HUES6 (cell line): ENCODE measurements around the gene ZNF470.

Experiments used
- H3K27ac ChIP-seq: 2 replicates; pipeline ENCODE4 v1.7.0; 2013; ENCODE audit warnings: low read depth, mild to moderate bottlenecking, low read length, inconsistent platforms
- H3K27me3 ChIP-seq: 2 replicates; pipeline ENCODE4 v1.6.1; 2013; ENCODE audit warnings: low read length; ENCODE audit not compliant: control insufficient read depth, insufficient read depth
- H3K36me3 ChIP-seq: 2 replicates; pipeline ENCODE4 v1.6.1; 2013; ENCODE audit warnings: low read length; ENCODE audit not compliant: control insufficient read depth, insufficient read depth
- H3K4me1 ChIP-seq: 2 replicates; pipeline ENCODE4 v1.6.1; 2013; ENCODE audit warnings: low read length; ENCODE audit not compliant: control insufficient read depth, insufficient read depth
- H3K4me3 ChIP-seq: 2 replicates; pipeline ENCODE4 v1.5.1; 2013; ENCODE audit warnings: low read depth, low read length
- H3K9ac ChIP-seq: one replicate; pipeline ENCODE4 v1.6.1; 2013; ENCODE audit warnings: mild to moderate bottlenecking, low read length
- H3K9me3 ChIP-seq: 2 replicates; pipeline ENCODE4 v1.6.1; 2013; ENCODE audit warnings: low read depth, low read length; ENCODE audit not compliant: control insufficient read depth, insufficient read depth

Gene ZNF470

GRCh38 chr19:56608274-56608964 lies 41.2 kb downstream of the ZNF470 start:
- no peak overlapping the region for H3K27ac ChIP-seq
- peaks cover 62% of the 10 kb centered on the region for H3K9me3 ChIP-seq
- no peaks in the 10 kb centered on the region for H3K4me1 ChIP-seq
- no peak overlapping the region for H3K4me3 ChIP-seq
- 0 out of 2 replicates have a peak, but pooled peaks cover 6% of the 10 kb centered on the region for H3K36me3 ChIP-seq
- H3K27me3 ChIP-seq = no peaks in the 10 kb centered on the region
- H3K9ac ChIP-seq = no peak overlapping the region

GRCh38 chr19:56611288-56611687 lies 44.0 kb downstream of the ZNF470 start:
- Histone ChIP-seq H3K36me3 (peaks cover 7% of the 10 kb centered on the region; the same call in 1 of the 2 replicates), H3K27ac (no peak overlapping the region), H3K27me3 (no peaks in the 10 kb centered on the region), H3K9me3 (peaks cover 60% of the 10 kb centered on the region), H3K9ac (no peak overlapping the region), H3K4me1 (no peaks in the 10 kb centered on the region), H3K4me3 (no peak overlapping the region)

- Histone ChIP-seq H3K9me3 (peaks cover 63% of the 10 kb centered on the region), H3K27ac (peak overlapping the region; percentile 29; the same call in 1 of the 2 replicates), H3K9ac (no peak overlapping the region), H3K27me3 (no peaks in the 10 kb centered on the region), H3K4me3 (no peak overlapping the region), H3K4me1 (no peaks in the 10 kb centered on the region), H3K36me3 (peaks cover 7% of the 10 kb centered on the region)
Measured at GRCh38 chr19:56612737-56613136, 45.5 kb downstream of the ZNF470 start.

- Histone ChIP-seq H3K4me1 (no peaks in the 10 kb centered on the region), H3K9me3 (peaks cover 64% of the 10 kb centered on the region), H3K4me3 (no peak overlapping the region), H3K9ac (no peak overlapping the region), H3K27ac (no peak overlapping the region), H3K27me3 (no peaks in the 10 kb centered on the region), H3K36me3 (peaks cover 7% of the 10 kb centered on the region)
Measured at GRCh38 chr19:56613639-56614038, 46.4 kb downstream of the ZNF470 start.

- peaks cover 24% of the 10 kb centered on the region for H3K36me3 ChIP-seq
- H3K27ac ChIP-seq = no peak overlapping the region
Measured at GRCh38 chr19:56617531-56617930, 50.3 kb downstream of the ZNF470 start.

GRCh38 chr19:56619121-56619520 lies 51.9 kb downstream of the ZNF470 start:
- H3K9me3 ChIP-seq = peaks cover 43% of the 10 kb centered on the region
- peaks cover 27% of the 10 kb centered on the region for H3K36me3 ChIP-seq
- no peak overlapping the region for H3K27ac ChIP-seq
- no peak overlapping the region for H3K4me3 ChIP-seq
- H3K27me3 ChIP-seq = no peaks in the 10 kb centered on the region
- no peaks in the 10 kb centered on the region for H3K4me1 ChIP-seq
- H3K9ac ChIP-seq = no peak overlapping the region

More at GRCh38 chr19:56617531-56617930, 50.3 kb downstream of the ZNF470 start:
- no peak overlapping the region for H3K9ac ChIP-seq
- H3K9me3 ChIP-seq = peaks cover 53% of the 10 kb centered on the region
- H3K4me3 ChIP-seq = no peak overlapping the region
- no peaks in the 10 kb centered on the region for H3K4me1 ChIP-seq
- no peaks in the 10 kb centered on the region for H3K27me3 ChIP-seq

- Histone ChIP-seq H3K36me3 (peaks cover 32% of the 10 kb centered on the region), H3K4me1 (no peaks in the 10 kb centered on the region), H3K4me3 (no peak overlapping the region), H3K9ac (no peak overlapping the region), H3K27me3 (no peaks in the 10 kb centered on the region), H3K9me3 (peaks cover 24% of the 10 kb centered on the region; the same call in 1 of the 2 replicates), H3K27ac (no peak overlapping the region)
Measured at GRCh38 chr19:56622374-56622773, 55.1 kb downstream of the ZNF470 start.

- Histone ChIP-seq H3K27ac (no peak overlapping the region), H3K9me3 (peaks cover 17% of the 10 kb centered on the region; the same call in 1 of the 2 replicates), H3K4me1 (no peaks in the 10 kb centered on the region), H3K36me3 (peaks cover 32% of the 10 kb centered on the region), H3K27me3 (no peaks in the 10 kb centered on the region), H3K9ac (no peak overlapping the region), H3K4me3 (no peak overlapping the region)
Measured at GRCh38 chr19:56623006-56623405, 55.7 kb downstream of the ZNF470 start.

GRCh38 chr19:56625708-56626107 lies 58.4 kb downstream of the ZNF470 start:
- H3K27ac ChIP-seq = no peak overlapping the region

GRCh38 chr19:56633021-56633420 lies 65.8 kb downstream of the ZNF470 start:
- no peak overlapping the region for H3K9ac ChIP-seq
- H3K9me3 ChIP-seq = peaks cover 54% of the 10 kb centered on the region
- H3K4me1 ChIP-seq = no peaks in the 10 kb centered on the region
- H3K27ac ChIP-seq = no peak overlapping the region
- no peak overlapping the region for H3K4me3 ChIP-seq
- no peaks in the 10 kb centered on the region for H3K27me3 ChIP-seq
- H3K36me3 ChIP-seq = no peaks in the 10 kb centered on the region

More at GRCh38 chr19:56625708-56626107, 58.4 kb downstream of the ZNF470 start:
- H3K9ac ChIP-seq = no peak overlapping the region
- H3K27me3 ChIP-seq = no peaks in the 10 kb centered on the region
- H3K9me3 ChIP-seq = peaks cover 24% of the 10 kb centered on the region
- H3K4me1 ChIP-seq = no peaks in the 10 kb centered on the region
- peaks cover 32% of the 10 kb centered on the region for H3K36me3 ChIP-seq
- no peak overlapping the region for H3K4me3 ChIP-seq

- H3K9ac ChIP-seq = no peak overlapping the region
- H3K4me1 ChIP-seq = no peaks in the 10 kb centered on the region
- peaks cover 23% of the 10 kb centered on the region for H3K9me3 ChIP-seq
- H3K4me3 ChIP-seq = no peak overlapping the region
- no peak overlapping the region for H3K27ac ChIP-seq
- peaks cover 9% of the 10 kb centered on the region for H3K27me3 ChIP-seq
- H3K36me3 ChIP-seq = no peaks in the 10 kb centered on the region
Measured at GRCh38 chr19:56637976-56638555, 70.8 kb downstream of the ZNF470 start.
